Right kidney (tissue), 1 donor: ENCODE measurements around the gene COL19A1.
"Not testable (repeated sequence)": the region's sequence is repeated elsewhere in the genome, so short reads cannot be mapped to it uniquely, and the experiment has no call there.

Source experiments
- DNase-seq: peaks from one replicate; pipeline ENCODE4 v3.0.0-alpha.2; 2016

Gene COL19A1

DNA sequence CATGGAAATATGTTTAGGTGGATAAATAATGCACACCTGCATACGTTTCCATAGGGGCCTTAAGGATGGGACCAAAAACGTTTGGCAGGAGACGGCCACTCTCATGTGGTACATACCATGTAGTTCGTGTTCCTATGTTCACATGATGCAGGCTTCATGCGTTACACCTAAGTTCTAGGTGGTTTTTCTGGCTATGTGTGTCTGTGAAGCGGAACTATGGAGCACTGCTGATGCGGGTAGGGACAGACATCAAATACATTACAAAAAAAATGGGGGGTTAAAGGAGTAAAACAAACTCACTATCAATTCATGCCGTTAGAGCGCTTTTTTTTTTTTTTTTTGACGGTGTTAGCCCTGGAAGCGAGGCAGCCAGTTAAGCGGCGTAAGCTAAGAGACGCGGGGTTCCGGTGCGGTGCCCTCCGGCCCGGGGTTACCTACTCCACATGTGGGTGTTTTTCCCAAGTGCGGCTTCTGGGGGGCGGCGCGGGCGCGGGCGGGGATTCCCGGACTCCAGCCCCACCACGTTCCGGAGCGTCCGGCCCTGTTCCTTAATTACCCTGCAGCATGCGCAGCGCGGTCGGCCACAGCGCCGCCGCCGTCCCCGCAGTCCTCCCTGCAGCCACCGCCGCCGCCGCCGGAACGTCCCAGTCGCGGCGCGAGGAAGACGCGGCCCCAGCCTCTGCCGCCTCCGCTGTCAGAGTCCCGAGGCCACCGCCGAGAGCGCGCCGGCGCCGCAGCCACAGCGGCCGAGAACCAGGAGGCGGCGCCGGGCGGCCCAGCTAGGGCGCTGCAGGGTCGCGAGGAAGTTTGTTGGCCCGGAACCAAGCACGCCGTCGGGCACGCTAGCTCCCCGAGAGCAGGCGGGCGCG lies 648 bp downstream of the COL19A1 start:
- peak; percentile 79 for DNase-seq

DNA sequence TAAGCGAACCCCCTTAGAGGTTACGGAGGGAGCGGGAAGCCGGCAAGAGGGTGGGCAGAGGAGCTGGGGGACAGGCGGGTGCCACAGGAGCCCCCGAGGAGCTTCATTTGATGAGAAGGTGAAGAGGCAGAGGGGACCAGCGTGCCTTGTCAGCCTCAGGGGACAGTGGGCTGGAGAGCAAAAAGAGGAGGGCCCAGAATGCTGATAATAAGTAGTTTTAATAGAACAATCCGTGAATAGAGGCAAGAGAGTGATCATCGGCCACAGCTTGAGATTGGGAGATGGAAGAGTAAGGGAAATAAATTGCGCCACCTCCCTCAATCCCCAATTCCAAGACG lies 1.3 kb downstream of the COL19A1 start:
- no peak for DNase-seq

DNA sequence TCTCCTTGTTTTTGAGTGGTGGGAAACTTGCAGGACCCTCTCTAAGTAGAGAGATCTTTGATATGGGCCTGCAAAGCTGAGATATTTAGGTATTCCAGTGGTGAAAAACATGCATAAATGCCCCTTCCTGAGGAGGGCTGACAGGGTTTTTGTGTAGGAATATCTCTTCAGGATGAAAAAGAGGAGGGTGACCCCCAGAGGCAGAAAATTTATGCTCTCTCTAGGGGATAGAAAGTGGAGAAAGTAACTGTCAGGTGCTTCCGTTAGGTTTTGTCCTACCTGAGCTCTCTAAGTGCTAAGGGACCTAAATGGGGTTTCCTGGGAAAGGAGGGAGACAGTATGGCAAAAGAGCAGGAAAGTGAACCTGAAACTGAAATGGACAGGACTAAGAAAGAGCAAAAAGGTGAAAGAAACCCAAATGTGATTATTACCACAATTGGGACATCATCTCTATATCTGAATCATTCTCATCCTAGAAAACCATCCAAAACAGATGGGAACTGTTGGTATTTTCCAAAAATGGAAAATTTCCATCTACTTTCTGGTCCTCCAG lies 2.0 kb downstream of the COL19A1 start:
- no peak for DNase-seq

DNA sequence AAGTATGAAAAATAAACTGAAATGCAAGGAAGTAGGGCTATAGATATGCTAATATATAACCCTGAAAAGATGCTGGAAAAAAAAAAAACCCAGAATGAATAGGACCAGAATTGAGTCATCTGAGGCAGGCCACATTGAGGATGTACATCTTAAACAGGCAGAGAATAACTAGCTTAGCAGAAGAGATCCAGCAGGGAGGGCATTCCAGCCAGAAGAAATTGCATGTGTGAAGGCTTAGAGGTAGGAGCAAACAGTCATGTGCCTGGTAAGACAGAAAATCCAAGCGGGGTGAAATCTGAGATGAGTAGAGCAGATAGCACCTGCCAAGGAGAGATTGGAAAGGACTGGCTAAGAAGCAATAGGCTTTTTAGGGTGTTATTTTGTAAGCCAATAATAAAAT lies 2.6 kb downstream of the COL19A1 start:
- no peak for DNase-seq

DNA sequence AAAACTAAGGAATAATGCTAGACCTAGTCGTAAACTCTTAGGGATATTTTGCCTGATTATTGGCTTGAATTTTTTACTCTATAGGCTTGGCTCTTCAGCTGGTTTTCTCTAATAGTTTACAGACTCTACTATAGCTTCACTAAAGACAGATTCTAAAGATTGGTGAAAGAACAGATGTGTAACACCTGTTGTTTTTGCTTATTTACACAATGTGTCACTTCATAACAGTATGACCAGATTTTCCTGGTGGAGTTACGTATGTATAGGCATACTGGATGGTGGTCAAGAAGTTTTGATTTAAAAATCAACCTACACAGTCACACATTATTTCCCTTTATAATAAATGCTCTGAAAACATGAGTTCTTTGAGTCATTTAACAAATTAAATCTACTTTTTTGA lies 4.8 kb downstream of the COL19A1 start:
- no peak for DNase-seq

DNA sequence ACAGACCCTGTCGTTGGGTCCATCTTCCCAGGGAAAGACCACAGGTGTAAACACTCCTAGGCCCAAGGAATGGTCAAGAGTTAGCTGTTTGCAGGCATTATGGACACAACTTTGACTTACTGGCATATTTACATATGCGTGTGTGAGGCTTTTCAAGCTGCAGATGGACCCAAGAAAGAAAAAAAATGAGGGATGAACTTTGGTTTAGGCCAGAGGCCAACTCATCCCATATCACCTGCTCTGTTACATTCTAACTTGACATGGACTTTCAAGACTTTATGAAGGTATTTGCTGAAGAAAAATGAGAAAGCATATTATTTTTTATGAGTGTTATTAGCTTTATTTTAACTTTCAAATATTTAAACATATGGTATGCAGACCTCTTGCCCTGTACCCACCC lies 6.9 kb downstream of the COL19A1 start:
- no peak for DNase-seq

DNA sequence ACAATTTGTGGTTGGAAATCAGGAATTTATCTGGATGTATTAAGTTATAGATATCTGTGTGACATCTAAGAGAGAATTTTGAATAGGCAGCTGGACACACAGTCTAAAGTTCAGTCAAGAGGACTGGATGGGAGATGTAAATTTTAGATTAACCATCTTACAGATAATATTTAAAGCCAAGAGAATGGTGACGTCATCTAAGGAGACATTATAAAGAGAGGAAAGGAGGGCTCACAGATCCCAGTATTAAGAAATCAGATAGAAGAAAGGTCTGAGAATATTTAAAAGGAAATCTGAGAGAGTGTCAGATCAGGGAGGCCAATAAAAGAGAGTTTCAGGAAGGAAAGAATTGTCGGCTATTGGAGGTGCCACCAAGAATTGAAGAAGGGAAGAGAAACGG lies 9.4 kb downstream of the COL19A1 start:
- DNase-seq: no peak

DNA sequence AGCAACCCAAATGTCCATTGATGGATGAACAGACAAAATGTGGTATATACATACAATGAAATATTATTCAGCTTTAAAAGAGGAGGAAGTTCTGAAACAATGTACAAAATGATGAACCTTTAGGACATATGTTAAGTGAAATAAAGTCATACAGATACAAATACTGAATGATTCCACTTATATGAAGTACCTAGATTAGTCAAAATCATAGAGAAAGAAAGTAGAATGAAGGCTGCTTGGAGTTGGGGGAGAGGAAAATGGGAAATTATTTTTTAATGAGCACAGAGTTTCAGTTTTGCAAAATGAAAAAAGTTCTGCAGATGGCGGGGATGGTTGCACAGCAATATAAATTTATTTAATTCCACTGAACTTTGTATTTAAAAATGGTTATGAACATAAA lies 12.4 kb downstream of the COL19A1 start:
- DNase-seq: no peak

DNA sequence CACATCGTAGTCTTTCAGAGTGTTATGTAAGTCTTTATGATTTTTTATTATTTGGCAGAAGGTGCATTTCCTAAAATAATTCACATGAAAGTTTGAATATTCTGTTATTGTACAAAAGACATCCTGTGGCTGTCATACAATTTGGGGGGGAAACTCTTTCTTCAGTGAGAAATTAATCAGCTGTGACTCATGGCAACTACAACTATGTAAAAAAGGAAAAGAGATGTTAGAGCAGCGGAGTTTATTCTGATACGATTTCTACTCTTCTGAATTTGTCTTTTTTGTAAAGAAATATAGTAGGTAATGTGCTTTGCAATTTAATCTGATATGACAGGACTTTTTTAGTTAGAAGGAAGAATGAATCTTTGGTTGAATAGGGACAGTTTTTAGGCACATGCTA lies 14.2 kb downstream of the COL19A1 start:
- DNase-seq: no peak

DNA sequence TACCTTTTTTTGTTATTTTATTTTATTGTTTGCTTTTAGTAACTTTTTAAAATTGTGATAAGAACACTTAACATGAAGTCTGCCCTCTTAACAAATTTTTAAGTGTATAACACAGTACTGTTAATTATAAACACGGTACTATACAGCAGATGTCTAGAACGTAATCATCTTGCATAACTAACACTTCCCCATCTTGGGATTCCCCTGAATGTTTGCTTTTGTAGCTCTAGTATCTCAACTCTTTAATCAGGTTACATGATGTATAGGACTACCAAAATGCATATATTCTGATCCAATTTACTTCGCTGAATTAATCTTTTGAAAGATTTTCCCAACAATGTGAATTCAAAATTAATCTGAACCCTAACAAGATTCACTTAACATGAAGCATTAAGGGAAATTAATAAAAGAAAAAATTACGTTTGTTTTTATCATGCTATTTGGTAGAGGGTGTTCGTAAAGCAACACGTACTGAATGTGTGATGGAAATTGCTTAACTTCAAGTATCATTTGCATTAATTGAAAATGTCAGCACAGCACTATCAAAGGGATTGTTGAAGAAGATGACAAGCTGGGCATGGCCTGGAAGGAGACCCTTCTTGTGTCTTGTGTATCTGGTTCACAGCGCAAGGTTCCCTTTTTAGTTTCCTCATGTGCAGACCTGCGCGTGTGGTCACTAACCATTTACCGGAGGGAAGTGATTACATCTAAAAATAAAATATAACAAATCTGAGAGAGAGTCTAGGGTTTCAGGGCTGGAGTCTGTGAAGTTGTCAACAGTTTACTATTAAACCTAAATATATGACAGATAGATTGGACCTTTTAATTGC lies 15.2 kb downstream of the COL19A1 start:
- DNase-seq: no peak

DNA sequence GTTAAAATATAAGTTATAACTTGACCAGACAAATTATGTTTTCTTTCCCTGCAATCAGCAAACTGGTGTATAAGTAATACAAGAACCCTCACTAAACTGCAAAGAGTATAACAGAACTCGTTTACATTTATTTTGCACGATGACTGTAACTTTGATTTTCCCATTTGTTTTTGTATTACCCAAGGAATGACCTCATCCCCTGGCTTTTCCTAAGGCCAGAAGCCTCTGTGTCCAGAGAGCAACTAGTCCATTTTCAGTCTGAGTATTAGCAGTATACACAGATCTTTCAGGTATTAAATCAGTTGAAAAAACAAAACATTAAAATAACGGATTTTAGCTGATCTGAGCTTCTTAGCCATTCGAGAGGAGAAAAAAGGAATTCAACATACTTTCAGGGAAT lies 17.2 kb downstream of the COL19A1 start:
- DNase-seq: no peak

DNA sequence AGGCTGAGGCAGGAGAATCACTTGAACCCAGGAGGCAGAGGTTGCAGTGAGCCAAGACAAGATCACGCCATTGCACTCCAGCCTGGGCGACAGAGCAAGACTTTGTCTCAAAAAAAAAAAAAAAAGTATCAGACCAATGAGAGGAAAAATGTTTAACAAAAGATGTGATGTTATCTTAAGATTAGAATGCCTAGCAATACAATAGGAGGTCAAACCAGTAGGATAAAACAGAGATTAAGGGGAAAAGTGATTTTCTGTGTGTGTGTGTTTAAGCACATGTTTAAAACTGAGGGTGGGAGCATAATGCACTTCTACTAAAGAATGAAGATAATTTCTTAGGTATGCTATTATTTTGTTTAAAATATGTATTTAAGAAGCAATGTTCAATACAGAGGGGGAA lies 17.9 kb downstream of the COL19A1 start:
- DNase-seq: no peak

DNA sequence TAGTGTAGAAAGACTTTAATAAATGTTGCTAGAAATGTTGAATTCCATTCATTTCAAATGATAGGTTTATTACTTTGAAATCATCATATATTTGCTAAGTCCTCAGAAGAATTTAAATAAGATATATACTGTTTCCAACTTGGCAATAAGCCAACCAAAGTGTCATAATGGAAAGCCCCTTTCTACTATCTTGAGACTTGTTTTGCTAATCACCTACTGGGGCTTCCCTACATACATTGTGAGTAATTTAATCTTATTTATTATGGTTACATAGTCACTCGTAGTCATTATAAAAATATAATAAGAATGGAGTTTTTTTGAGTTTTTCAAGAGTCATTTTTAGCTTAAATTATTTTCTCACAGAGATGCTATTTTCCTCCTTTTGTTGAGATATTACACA lies 20.7 kb downstream of the COL19A1 start:
- DNase-seq: no peak

DNA sequence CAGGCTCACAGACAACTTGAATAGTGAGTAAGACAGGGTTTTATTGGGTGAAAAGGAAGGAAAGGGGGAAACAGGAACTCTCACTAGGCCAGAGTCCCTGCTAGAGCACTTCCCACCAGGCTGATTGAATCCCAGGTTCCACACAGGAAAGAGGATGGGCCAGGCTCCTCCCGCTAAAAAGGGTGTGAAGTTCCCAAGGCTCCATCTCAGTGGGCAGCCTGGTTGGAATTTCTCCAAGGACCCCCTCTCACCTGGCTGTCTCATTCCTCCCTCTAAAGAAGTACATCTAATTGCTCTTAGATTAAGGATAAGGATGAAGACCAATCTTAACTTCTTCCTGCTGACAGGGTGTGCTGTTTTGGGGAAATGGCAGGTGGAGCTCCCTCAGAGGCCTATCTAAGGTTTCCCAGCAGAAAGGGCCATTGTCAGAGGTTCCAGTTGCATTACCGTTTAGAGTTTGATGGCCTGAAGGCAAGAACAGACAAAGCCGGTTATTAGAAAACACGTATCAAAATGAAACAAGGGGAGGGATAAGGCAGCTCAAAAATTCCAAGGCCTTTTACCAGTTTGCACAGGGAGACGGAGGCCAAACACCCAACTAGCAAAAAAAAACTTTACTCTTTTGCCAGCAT lies 21.5 kb downstream of the COL19A1 start:
- no peak for DNase-seq

DNA sequence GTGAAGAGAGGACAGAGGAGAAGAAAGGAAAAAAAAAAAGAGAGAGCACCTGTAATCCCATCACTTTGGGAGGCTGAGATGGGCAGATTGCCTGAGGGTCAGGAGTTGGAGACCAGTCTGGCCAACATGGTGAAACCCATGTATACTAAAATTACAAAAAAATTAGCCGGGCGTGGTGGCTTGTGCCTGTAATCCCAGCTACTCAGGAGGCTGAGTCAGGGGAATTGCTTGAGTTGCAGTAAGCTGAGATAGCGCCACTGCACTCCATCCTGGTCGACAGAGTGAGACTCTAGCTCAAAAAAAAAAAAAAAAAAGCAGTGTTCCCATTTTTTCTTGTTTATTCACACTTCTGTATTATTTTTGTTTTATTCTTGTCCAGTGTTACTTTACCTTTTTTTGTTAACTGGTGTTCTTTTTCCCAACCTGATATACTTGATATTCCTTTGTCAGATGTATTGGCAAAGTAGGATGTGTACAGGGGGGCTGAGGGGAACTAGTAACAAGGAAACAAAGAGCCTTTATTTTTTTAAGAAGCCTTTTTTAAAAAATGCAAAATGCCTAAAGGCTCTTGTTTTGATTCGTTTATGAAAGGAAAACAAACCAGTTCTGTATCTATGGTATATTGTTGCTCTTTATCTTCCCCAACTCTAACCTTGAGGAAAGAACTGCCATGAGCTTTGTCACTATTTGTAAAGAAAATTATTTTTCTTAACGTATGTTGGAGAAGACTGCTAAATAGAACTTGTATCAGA lies 22.3 kb downstream of the COL19A1 start:
- no peak for DNase-seq

DNA sequence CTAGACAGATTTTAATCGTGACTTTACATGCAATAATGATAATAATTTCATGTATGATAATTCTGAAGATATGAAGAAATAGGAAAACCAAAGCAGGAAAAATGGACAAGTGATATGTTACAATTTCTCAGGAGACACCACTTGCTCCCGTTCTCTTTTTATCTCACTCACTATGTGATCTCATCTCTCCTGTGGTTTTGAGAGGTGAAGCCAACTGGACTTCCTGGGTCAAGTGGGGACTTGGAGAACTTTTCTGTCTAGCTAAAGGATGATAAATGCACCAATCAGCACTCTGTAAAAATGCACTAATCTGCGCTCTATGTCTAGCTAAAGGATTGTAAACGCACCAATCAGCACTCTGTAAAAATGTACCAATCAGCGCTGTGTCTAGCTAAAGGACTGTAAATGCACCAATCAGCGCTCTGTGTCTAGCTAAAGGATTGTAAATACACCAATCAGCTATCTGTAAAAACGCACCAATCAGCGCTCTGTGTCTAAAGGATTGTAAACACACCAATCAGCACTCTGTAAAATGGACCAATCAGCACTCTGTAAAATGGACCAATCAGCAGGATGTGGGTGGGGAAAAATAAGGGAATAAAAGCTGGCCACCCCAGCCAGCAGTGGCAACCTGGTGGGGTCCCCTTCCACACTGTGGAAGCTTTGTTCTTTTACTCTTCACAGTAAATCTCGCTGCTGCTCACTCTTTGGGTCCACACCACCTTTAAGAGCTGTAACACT lies 23.0 kb downstream of the COL19A1 start:
- not testable (repeated sequence) for DNase-seq

DNA sequence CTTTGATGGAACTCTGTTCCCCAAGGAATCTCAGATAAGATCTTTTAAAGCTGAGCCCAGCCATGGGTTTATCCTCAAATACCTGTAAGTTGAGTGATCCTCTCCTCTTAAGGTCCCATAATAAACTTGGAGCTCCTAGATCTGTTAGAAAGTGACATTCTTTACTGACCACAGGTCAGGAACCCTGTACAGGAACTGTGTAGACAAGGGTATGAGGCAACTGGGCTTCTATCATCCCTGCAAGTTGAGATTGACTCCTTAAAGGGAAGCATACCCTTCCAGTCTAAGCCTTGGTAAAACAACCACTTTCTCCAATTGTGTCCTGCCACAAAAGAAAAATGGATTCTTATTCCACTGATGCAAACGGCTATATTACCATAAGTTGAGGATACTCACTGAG lies 26.2 kb downstream of the COL19A1 start:
- not testable (repeated sequence) for DNase-seq

DNA sequence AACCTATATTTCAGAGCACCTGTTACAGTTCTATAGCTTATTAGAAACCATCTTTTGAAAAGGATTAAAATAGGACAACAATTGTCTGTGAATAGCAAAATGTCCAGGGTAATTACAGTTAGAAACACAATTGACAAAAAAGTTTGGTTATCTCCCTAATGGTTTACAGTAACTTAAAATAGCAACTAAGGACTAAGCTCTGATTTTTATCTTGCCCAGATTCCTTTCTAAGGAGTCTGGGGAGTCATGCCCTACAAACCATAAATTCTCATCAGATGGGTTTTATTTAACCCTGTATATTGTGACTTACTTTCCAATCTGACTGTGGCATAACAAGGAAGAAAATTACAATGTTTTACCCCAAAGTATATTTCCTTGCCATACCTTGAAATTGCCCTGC lies 26.9 kb downstream of the COL19A1 start:
- DNase-seq: not testable (repeated sequence)

DNA sequence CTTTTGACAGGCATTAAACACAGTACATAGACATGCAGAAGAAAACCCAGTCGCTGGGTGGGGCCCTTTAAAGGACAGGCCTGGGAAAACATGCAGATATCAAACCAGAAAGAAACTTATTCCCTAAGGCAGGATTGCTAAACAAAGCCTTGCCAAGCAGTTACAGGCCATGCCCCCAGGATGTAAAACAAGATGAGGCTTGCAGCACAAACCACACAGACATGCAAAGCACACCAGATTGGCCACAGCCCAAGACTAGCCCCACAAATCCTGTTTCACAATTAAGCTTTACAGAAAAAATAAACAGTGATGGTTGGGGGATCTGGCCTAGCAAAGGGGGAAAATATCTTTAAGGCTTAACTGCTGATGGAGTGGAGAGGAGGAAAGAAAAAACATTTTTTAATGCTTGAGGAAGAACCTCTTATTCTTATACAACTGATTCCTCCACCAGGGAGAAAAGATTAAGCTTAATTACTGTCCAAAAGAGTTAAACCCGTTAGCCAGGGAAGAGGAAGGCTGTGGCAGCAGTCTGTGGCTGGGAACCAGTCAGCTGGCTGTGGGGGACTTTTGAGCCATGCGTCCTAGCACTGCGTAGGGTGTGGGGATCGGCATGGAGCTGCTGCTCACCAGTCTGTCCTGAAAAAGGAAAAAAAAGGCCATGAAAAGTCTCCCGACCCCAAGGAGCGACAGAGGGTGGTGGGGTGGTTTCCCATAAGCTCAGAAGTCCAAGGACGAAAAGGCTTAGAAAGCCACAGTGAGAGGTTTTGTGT lies 28.4 kb downstream of the COL19A1 start:
- DNase-seq: no peak

DNA sequence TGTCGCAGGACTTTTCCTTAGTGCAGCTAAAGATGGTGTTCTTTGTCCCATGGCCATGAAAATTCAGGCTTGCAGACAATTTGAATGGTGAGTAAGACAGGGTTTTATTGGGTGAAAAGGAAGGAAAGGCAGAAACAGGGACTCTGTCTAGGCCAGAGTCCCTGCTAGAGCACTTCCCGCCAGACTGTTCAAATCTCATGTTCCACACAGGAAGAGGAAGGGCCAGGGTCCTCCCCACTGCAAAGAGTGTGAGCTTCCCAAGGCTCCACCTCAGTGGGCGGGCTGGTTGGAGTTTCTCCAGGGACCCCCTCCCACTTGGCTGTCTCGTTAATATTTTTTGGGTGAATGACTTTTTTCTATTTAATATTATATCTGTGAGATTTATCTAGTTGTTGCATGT lies 29.0 kb downstream of the COL19A1 start:
- DNase-seq: no peak

DNA sequence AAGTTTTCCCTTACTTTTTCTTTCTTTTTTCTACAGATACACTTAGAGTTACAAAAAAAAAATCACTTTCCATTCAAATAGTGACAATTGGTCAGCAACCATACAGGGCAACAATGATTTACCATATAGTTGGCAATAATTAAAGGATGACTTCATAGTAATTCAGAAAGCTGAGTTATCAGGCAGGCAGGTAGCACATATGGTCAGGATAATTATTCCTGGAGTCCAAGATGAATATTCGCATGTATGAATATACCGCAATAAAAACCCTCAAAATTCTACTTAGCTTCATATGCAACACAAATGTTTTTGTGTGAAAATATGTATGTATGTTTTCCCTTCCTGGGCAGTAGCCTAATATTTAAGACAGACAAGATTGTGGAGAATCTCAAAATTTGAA lies 34.5 kb downstream of the COL19A1 start:
- DNase-seq: no peak
